MM.1S (cell line): Measurements from ENCODE around the gene EAPP.

ENCODE experiments used
- DNase-seq: peaks from one replicate; pipeline ENCODE4 v3.0.0-alpha.2; 2015
- H2AFZ ChIP-seq: fragments of 300-600 bp; sonication (generic); 2 replicates; pipeline ENCODE4 v1.6.0; 2016; ENCODE audit warnings: antibody characterized with exemption, low read length
- H3F3A ChIP-seq: fragments of 300-600 bp; sonication (generic); 2 replicates; pipeline ENCODE4 v1.6.1; 2016; ENCODE audit warnings: mild to moderate bottlenecking, antibody characterized with exemption, low read length, moderate library complexity, mixed read lengths; ENCODE audit not compliant: insufficient read depth
- H3K27ac ChIP-seq: fragments of 300-600 bp; sonication (generic); 2 replicates; pipeline ENCODE4 v1.5.1; 2016; ENCODE audit warnings: mild to moderate bottlenecking, low read length
- H3K27me3 ChIP-seq: fragments of 300-600 bp; sonication (generic); replicated peaks from 2 replicates; pipeline ENCODE4 v1.6.0; 2016; ENCODE audit warnings: low read length; ENCODE audit not compliant: insufficient read depth
- H3K36me3 ChIP-seq: fragments of 300-600 bp; sonication (generic); replicated peaks from 2 replicates; pipeline ENCODE4 v1.6.1; 2016; ENCODE audit warnings: mild to moderate bottlenecking, low read length, mixed read lengths; ENCODE audit not compliant: insufficient read depth
- H3K4me1 ChIP-seq: fragments of 300-600 bp; sonication (generic); 2 replicates; pipeline ENCODE4 v1.6.1; 2016; ENCODE audit warnings: low read length, mixed read lengths
- H3K4me2 ChIP-seq: fragments of 300-600 bp; sonication (generic); 2 replicates; pipeline ENCODE4 v1.6.0; 2016; ENCODE audit warnings: low read depth, low read length
- H3K4me3 ChIP-seq: fragments of 300-600 bp; sonication (generic); 2 replicates; pipeline ENCODE4 v1.5.1; 2016; ENCODE audit warnings: low read length, mixed read lengths
- H3K79me2 ChIP-seq: fragments of 300-600 bp; sonication (generic); 2 replicates; pipeline ENCODE4 v1.6.1; 2016; ENCODE audit warnings: mixed run types, low read length, mixed read lengths
- H3K9ac ChIP-seq: fragments of 300-600 bp; sonication (generic); 2 replicates; pipeline ENCODE4 v1.6.1; 2016; ENCODE audit warnings: low read length, mixed read lengths
- H3K9me2 ChIP-seq: fragments of 300-600 bp; sonication (generic); replicated peaks from 2 replicates; pipeline ENCODE4 v1.6.1; 2016; ENCODE audit warnings: mild to moderate bottlenecking, low read length, mixed read lengths; ENCODE audit not compliant: insufficient read depth
- H3K9me3 ChIP-seq: fragments of 300-600 bp; sonication (generic); replicated peaks from 2 replicates; pipeline ENCODE4 v1.6.1; 2016; ENCODE audit warnings: mild to moderate bottlenecking, low read length, mixed read lengths; ENCODE audit not compliant: insufficient read depth
- H4K20me1 ChIP-seq: fragments of 300-600 bp; sonication (generic); 2 replicates; pipeline ENCODE4 v1.6.1; 2016; ENCODE audit warnings: mild to moderate bottlenecking, low read length, moderate library complexity, mixed read lengths; ENCODE audit not compliant: insufficient read depth
- CTCF ChIP-seq: fragments of 300-600 bp; sonication (generic); IDR thresholded peaks from 2 replicates; pipeline ENCODE4 v1.5.1; 2016; ENCODE audit warnings: antibody characterized with exemption, low read length, mixed read lengths
- EZH2 ChIP-seq: fragments of 300-600 bp; sonication (generic); optimal IDR thresholded peaks from 2 replicates; pipeline ENCODE3; 2017; ENCODE audit warnings: low read depth, mild to moderate bottlenecking, antibody characterized with exemption, low read length, mixed read lengths
- EZH2phosphoT487 ChIP-seq: fragments of 300-600 bp; sonication (generic); IDR thresholded peaks from 2 replicates; pipeline ENCODE4 v1.6.1; 2018; ENCODE audit warnings: antibody characterized with exemption, low read length

The EAPP gene

GRCh38 chr14:34502545-34503225 is 36.8 kb downstream of the EAPP start:
- Histone ChIP-seq H3K9ac (no peak overlapping the region), H3K36me3 (no peaks in the 10 kb centered on the region), H2AFZ (no peak overlapping the region), H3K27me3 (no peaks in the 10 kb centered on the region), H3K9me3 (no peaks in the 10 kb centered on the region), H3K4me3 (no peak overlapping the region), H3K79me2 (no peaks in the 10 kb centered on the region), H4K20me1 (no peaks in the 10 kb centered on the region), H3K9me2 (no peaks in the 10 kb centered on the region), H3K4me2 (no peak overlapping the region), H3K4me1 (no peaks in the 10 kb centered on the region), H3K27ac (no peak overlapping the region), H3F3A (no peaks in the 10 kb centered on the region)
- DNase-seq, result no peak
- TF ChIP-seq EZH2 (no peak), EZH2phosphoT487 (no peak), CTCF (no peak)

GRCh38 chr14:34502001-34502400 is 37.5 kb downstream of the EAPP start:
- DNase-seq, result no peak
- Histone ChIP-seq H3K4me2 (no peak overlapping the region), H2AFZ (no peak overlapping the region)

GRCh38 chr14:34501004-34501580 is 38.4 kb downstream of the EAPP start:
- Histone ChIP-seq H3K4me2 (no peak overlapping the region), H4K20me1 (no peaks in the 10 kb centered on the region)
- DNase-seq, result no peak

More at GRCh38 chr14:34502001-34502400, 37.5 kb downstream of the EAPP start:
- H3K4me3 ChIP-seq, result no peak overlapping the region
- H3F3A ChIP-seq, result no peaks in the 10 kb centered on the region
- H4K20me1 ChIP-seq, result no peaks in the 10 kb centered on the region
- no peaks in the 10 kb centered on the region for H3K9me3 ChIP-seq
- no peak overlapping the region for H3K27ac ChIP-seq
- TF ChIP-seq EZH2 (no peak), EZH2phosphoT487 (no peak), CTCF (no peak)
- H3K9ac ChIP-seq, result no peak overlapping the region
- no peaks in the 10 kb centered on the region for H3K27me3 ChIP-seq
- no peaks in the 10 kb centered on the region for H3K36me3 ChIP-seq
- no peaks in the 10 kb centered on the region for H3K9me2 ChIP-seq
- no peaks in the 10 kb centered on the region for H3K4me1 ChIP-seq
- no peaks in the 10 kb centered on the region for H3K79me2 ChIP-seq

More at GRCh38 chr14:34501004-34501580, 38.4 kb downstream of the EAPP start:
- Histone ChIP-seq H3K9me2 (no peaks in the 10 kb centered on the region), H3K4me3 (no peak overlapping the region), H3K9ac (no peak overlapping the region), H3K27ac (no peak overlapping the region), H3K9me3 (no peaks in the 10 kb centered on the region), H3F3A (no peaks in the 10 kb centered on the region), H3K4me1 (no peaks in the 10 kb centered on the region), H3K36me3 (no peaks in the 10 kb centered on the region), H3K79me2 (no peaks in the 10 kb centered on the region), H2AFZ (no peak overlapping the region), H3K27me3 (no peaks in the 10 kb centered on the region)
- TF ChIP-seq EZH2phosphoT487 (no peak), EZH2 (no peak)
